Frontal cortex (tissue), 4 donors: ENCODE results near the gene TAOK3. TPM values are rescaled to one million over a fixed set of nuclear protein-coding genes. Genes with fewer than 3 reads are reported as not detected.
"Not testable (repeated sequence)": the region's sequence is repeated elsewhere in the genome, so short reads cannot be mapped to it uniquely, and the experiment has no call there.

Experiments
- DNase-seq, 2 donors: peaks; one replicate each; pipeline ENCODE4 v3.0.0; 2012; ENCODE audit warnings: low spot score in 2 of 2
- FAIRE-seq: peaks from 2 replicates; lab custom pipeline; 2012; peaks lifted over from hg19 to GRCh38; lab: Jason Lieb, UNC
- total RNA-seq: library from RNA; depleted of rRNA; stranded (reverse); fragments of >200 nt; gene quantifications from one replicate; pipeline ENCODE4 v1.2.3, GENCODE V29; 2014
- donor health status: control.
- donor health status: control.
- donor health status: control.

TAOK3 gene
- total RNA-seq, 1 donor from 2014 or later, result 61.1 TPM

GRCh38 chr12:118374909-118375308, 2.2 kb upstream of the TAOK3 start:
- no peak for DNase-seq
- no peak for FAIRE-seq

DNA sequence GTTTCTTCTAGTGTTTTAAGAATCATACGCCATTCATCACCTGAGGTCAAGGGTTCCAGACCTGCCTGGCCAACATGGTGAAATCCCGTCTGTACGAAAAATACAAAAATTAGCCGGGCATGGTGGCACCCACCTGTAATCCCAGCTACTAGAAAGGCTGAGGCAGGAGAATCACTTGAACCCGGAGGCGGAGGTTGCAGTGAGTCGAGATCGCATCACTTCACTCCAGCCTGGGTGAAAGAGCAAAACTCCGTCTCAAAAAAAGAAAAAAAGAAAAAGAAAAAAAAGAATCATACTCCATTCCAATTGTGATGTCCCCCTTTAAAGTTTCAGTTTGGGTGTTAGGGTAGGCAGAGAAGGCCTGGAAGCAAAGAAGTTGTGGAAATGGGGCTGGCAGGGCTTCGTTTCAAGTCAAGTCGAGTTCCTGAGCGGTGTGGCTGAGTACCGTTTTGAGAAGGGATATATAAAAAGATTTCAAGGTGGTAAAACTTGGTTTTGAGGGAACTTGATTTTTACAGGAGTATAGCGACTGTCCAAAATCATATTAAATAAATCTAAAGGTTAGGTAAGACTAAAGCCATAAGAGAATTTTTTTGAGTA, 1.5 kb upstream of the TAOK3 start:
- FAIRE-seq (no peak), DNase-seq (no peak)

- no peak for FAIRE-seq
These were observed 909 bp upstream of the TAOK3 start for GRCh38 chr12:118373616-118374015.

GRCh38 chr12:118371321-118372282, 1.1 kb downstream of the TAOK3 start:
- FAIRE-seq (no peak), DNase-seq (no peak)

More at GRCh38 chr12:118373616-118374015, 909 bp upstream of the TAOK3 start:
- DNase-seq, result no peak

DNA sequence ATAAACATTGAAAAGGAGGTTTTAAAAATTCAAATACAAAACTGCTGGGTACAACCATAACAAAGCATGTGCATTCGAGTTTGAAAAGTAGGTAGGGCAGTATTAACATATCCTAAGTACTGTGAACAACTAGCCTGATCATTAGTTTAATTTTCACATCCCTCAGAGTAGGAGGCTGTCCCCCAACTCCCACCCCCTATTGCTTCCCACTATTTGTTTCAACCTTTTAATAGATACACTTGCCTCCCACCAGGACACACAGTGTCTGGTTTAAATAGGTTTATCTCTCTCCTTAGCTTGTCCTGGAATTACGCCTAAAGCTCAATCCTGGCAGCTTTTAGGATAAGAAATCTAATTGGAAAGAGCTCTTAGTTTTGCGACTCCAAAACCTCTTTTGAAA, 2.1 kb downstream of the TAOK3 start:
- FAIRE-seq, result no peak
- DNase-seq, result no peak

DNA sequence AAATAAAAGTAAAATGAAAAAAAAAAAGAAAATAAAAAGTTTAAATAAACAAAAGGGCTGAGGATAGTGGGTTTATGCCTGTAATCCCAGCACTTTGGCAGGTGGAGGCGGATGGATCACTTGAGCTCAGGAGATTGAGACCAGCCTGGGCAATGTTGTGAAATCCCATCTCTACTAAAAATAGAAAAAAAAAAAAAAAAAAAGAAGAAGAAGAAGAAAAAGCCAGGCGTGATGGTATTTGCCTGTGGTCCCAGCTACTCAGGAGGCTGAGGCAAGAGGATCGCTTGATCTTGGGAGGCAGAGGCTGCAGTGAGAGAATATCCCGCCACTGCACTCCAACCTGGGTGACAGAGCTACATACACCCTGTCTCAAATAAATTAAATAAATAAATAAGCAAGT, 3.9 kb downstream of the TAOK3 start:
- FAIRE-seq, result no peak
- DNase-seq, result no peak

GRCh38 chr12:118361889-118362288, 10.8 kb downstream of the TAOK3 start:
- no peak for FAIRE-seq
- no peak for DNase-seq

DNA sequence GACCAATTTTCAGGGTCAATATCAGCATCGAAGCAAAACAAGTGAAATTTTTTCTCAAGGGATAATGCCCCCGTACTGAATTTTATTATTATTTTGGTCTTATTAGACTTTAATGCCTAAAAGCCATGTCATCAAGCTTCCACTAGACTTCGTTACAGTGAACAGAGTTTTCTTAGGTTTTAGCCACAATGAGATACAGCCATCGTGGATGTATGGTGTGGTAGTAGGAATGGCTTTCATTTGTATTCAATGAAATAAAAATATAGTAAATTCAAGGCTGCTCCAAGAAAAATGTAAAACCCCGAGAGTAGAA, 11.7 kb downstream of the TAOK3 start:
- no peak for FAIRE-seq
- no peak for DNase-seq

- no peak for FAIRE-seq
- no peak for DNase-seq
These were observed 13.2 kb downstream of the TAOK3 start for GRCh38 chr12:118359541-118359915.

DNA sequence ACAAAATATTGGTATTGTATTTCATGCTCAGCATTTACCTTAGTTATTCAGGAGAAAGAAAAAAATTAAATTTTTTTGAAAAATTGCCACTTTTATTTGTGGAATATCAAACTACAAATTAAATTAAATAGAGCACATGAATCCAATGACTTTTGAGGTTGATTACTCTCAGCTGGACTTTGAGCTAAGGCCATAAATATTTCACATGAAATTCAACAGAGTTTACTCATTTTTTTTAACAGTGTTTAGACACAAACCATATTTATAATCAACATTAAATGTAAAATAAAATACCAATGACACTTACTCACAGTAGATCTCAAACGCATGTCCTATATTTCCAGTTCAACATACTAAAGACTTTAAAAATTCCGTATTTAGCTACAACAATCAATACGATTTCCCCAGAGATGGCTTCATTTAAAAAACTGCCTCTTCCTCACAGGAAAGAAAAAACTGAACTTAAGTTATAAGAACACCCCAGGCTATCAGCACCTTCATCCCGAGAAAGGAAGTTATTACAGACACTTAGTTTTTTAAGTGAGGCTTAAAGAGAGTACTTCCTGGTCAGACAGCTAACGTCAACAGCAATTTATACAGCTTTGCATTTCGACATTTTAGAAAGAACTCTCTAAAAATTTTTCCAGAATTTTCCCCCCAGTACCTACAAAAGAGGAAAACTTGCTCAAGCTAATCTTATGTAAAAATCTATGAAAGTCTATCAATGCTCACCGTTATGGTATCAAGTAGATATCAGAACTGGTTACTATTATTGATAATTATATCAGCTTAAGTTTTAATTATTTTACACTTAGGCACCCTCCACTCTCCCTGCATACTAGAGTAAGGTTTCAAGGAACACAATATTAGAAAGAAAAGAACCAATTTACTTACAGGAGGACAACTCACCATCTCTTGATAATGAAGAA, 13.8 kb downstream of the TAOK3 start:
- DNase-seq, result no peak
- FAIRE-seq, result peak; percentile 30

- FAIRE-seq (peak; percentile 44), DNase-seq (no peak)
These were observed 14.7 kb downstream of the TAOK3 start for GRCh38 chr12:118358008-118358359.

DNA sequence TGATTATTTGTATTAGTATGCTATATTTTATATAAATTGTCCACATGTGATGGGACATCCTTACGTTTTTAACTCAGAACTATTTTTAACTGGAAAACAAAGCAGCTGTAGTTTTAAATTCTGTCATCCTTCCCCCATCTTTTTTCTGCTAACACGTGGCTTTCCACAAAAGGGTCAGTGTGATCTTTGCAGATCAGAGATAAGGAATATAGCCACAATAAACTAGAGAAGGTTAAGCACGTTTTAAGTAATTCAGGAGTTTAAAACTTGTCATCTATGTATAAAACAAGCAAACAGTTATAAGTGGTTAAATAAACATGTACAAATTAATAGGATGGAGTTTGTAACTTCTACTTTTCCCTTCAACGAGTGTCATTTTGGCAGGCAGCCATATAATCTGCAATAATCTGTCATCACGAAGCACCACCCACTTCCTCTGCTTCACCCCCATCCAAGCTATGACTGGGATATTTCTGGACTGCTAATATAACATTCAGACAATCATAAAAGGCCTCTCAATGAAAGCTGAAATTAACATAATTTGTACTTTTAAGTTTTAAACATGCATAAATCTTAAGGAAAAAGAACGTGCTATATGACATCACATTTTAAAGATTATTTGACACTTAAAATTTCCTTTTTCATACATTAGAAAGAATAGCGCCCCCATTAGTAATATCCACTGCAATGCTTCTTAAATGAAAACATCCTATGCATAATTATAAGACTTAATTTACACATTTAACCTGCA, 15.3 kb downstream of the TAOK3 start:
- DNase-seq, result no peak
- peak; percentile 31 for FAIRE-seq

- no peak for DNase-seq
- no peak for FAIRE-seq
These were observed 15.9 kb downstream of the TAOK3 start for GRCh38 chr12:118356809-118357256.

DNA sequence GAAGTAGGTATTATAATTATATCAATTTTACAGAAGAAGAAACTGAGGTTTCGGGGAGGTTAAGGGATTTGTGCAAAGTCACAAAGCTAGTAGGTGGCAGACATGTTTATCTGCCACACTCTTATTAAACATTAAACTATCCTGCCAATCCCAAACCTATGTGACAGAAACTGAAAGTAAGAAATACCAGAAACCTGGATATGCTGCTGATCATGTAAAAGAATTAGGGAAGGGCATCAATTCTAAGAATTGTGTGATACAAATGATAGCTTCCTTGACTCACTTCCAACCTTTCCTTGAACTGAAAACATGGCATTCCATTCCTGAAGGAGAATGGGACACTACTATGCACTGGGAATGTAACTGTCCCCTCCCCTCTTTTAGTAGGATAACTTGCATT, 16.9 kb downstream of the TAOK3 start:
- FAIRE-seq (no peak), DNase-seq (no peak)

DNA sequence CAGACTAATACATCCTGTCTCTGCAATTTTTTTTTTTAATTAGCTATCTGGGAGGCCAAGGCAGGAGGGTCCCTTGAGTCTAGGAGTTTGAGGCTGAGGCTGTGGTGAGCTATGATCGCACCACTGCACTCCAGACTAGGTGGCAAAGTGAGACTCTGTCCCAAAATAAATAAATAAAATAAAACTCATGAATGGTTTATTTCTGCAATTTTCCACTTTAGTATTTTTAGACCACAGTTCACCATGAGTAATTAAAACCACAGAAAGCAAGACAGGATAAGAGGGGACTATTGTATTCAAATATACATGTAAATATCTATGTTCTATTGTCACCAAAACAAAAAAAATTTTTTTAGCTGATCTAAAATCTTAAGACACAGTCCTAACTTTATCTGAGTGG, 17.8 kb downstream of the TAOK3 start:
- FAIRE-seq (no peak), DNase-seq (no peak)

GRCh38 chr12:118354503-118354902, 18.2 kb downstream of the TAOK3 start:
- DNase-seq, FAIRE-seq: not testable (repeated sequence)

DNA sequence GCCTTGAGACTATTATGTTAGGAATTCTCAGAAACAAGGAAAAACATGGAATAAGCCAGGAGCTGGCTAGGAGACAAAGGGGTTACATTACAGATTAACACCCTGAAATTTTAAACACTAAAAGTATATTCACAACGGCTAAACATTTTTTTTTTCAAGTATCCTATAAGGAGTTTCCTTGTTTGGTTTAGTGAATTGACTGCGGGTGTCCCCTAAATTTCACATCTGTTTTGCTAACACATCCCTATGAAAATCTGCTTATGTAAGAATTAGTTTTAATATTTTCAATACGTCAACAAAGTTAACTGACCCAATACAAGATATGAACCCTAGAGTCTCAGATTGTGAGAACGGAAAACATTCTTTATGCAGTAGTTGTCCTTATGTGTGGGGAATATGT, 19.0 kb downstream of the TAOK3 start:
- FAIRE-seq, result no peak
- no peak for DNase-seq

GRCh38 chr12:118350908-118351559, 21.7 kb downstream of the TAOK3 start:
- FAIRE-seq (no peak), DNase-seq (no peak)

DNA sequence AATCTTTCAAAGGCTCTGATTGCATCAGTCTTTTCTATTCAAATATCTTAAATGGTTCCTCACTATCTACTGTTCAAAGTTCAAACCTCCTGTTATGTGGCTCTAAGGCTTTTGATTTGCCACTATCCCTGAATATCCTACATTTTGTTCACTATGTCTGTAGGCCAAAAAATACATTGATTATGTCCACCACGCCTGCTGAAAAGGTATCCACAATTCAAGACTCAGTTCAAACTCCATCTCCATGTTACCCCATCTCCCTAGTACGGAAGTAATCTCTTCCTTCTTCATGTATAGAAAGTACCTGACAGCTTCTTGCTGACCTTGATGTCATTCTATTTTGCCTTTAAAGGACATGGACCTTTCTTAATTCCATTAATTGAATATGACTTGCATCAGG, 24.8 kb downstream of the TAOK3 start:
- DNase-seq (no peak), FAIRE-seq (no peak)
